Activated CD4-positive, alpha-beta T cell treated with anti-CD3 and anti-CD28 coated beads, Interleukin-2, amount 50 U/mL, for 24 hours (primary cell): ENCODE data around the gene EHD4.
A peak's percentile ranks its signal among the peaks of the same experiment; 100 is the strongest.

ENCODE experiments used
- DNase-seq, 2 donors: peaks; one replicate each; pipeline ENCODE4 v3.0.0-alpha.2; 2020; ENCODE audit warnings: low read depth in 1 of 2, low spot score in 1 of 2

EHD4 gene

GRCh38 chr15:41995476-41995855, 23.1 kb upstream of the EHD4 start:
- DNase-seq: no peak

DNA sequence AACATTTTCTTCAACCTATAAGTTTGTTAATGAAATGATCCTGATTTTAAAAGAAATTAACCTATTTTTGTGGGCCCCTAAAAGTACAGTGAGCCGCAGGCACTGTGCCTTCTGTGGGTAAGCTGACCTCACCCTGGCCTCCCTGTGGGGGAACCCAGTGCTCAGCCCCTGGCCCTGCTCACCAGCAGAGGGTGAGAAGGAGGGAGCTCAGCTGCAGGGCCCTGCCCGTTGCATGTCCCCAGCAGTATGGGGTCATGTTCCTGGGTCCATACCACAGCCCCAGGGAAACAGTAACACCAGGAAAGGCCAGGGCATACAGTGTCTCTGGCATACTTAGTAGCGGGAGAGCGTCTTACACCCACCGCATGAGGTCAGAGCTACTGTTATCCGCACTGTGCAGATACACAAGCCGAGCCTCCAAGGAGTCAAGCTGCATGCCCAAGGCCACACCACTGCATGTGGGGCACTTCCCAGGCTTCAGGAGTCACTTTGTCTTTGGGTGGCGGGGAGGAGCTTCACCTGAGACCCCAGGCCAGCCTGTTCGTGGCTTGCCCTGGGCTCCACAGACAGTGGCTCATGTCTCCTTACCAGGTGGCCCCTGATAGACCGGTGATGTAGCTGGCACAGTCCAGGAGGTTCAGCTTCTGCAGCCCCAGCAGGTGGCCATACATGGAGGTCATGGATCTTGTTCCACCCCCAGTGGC, 22.6 kb upstream of the EHD4 start:
- DNase-seq: no peak

GRCh38 chr15:41994171-41994650, 21.9 kb upstream of the EHD4 start:
- no peak for DNase-seq

- DNase-seq: no peak
These were observed 21.3 kb upstream of the EHD4 start for GRCh38 chr15:41993472-41994170.

DNA sequence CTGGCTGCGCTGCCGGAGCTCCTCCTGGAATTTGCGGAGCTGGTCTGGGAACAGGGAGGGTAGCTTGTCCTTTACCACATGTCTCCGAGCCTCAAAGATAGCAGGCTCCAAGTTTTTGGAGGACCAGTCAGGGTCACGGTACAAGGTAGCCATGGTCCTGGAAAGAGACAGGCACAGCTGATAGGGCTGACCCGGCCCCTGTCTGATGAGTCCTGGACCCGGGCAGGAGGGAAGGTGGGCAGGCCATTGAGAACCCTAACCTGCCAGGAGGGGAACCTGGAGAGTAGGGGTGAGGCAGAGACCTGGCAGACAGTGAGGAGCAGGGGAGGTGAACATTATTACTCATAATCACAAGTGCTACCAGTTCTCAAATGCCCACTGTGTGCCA, 20.4 kb upstream of the EHD4 start:
- DNase-seq: no peak

GRCh38 chr15:41992151-41992802, 19.9 kb upstream of the EHD4 start:
- no peak for DNase-seq

DNA sequence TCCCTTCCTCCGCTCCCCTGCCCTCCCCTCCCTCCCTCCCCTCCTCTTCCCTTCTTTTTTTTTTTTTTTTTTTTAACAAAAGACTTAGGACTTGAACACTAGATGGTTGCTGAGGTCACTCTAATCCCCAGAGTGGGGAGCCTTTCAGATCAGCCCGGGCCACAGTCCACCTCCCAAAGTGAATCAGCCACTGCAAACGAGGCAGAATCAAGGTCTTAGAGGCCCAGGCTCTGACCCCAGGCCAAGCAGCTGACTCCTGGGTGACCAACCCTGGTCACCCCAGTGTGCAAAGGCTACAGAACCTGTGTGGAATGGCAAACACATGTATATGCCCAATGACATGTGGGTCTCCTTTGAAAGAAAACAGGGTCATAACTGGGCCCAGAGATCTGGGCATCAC, 18.3 kb upstream of the EHD4 start:
- DNase-seq: no peak

- no peak for DNase-seq
These were observed 17.9 kb upstream of the EHD4 start for GRCh38 chr15:41990243-41990605.

DNA sequence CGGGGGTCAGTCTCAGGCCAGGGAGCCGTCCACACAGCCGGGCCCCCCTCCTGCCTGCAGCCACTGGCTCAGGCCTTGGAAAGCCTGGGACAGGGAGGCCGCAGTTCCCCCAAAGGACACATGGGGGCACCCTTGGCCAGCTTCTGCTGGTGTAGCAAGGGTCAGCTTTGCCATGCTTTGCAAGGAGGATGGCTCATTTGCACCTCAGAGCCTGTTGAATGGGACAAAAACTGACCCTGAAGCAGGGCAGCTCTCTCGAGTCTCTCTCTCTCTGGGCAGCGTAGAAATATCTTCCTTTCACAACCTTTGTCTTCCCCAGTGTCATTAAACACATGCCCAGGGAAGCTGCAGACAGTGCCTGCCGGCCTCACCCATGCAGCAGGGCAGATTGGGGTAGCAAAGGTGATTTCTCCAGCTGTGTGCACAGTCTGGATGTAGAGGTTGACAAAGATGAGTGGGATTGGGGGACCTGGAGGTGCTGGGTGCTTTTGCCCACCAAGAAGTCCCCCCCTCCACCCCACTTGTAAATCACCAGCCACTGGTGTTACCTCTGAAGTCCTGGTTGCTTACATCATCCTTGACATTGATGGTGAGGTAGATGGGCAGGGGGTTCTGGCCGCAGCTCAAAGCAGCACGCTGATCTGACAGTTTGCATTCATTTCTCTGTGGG, 17.4 kb upstream of the EHD4 start:
- DNase-seq: peak; percentile 81 to 87

DNA sequence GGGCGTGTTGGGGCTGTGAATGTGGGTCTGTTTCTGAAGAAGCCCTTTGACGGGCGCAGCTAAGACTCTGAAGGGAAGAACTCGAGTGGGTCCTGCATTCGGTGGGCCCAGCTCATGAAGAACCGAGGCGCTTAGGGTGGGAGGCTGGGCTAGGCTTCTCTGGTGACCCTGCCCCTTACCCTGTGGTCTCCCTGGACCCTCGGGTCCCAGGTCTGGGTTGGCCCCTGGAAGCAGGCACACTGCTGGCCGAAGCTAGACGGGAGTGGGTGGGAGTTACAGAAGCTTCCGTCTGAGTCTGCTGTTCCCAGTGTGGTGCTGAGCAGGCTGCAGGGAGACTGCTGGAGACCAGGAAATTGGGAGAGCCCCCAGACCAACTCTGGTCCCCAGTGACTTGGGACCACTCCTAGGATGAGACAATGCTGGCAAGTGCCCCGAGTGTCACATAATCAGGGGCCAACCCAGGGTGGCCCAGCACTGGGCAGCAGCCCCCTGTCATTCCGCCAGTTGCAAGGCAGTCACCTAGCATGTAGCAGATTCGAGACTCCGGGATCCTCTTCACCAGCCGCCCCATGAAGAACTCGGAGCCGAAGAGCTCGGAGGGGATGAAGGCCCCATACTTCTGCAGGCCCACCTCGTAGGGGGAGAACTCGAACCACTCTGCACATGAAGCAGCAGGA, 16.7 kb upstream of the EHD4 start:
- no peak for DNase-seq

GRCh38 chr15:41987925-41988275, 15.5 kb upstream of the EHD4 start:
- DNase-seq: no peak

GRCh38 chr15:41987246-41987924, 15.0 kb upstream of the EHD4 start:
- DNase-seq: no peak

DNA sequence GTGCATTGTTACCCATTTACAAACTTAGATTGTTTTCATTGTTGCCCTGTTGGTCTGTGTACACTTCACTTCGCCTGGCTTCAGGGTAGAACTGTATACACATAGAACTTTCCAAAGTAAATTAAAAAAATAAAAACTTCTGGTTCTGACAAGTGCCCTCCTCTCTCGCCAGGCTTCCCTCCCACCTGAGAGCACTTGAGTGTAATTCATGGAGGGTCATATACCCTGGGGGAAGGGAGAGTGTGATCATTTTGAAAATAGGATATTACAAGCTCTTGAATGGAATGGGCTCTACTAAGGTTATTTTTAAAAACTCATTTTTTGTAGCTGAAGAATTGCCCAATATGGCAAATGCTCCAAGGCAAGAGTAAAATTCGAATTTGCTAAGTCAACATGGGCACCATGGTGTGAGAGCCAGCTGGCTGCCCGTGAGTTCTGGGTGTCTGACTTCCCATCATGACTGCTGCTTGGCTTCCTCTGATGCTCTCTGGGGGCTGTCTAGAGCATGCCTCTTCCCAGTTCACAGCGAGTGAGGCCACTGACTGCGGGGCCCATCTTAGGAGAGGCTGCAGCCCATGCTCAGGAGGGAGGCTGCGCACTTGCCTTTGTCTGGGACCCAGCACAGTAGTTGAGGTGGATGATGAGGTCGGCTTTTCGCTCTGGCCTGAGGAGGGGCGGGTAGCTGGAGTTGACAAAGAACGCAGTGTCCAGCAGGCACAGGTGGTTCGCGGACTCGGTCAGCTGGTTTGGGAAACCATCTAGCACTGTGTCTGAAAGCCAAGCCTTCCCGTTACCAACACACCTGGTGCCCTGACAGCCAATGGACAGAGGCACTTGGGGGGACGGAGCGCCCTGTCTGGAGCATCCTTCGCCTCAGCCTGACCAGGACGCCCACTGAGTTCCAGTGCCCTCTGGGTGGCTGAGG, 13.1 kb upstream of the EHD4 start:
- DNase-seq: no peak

DNA sequence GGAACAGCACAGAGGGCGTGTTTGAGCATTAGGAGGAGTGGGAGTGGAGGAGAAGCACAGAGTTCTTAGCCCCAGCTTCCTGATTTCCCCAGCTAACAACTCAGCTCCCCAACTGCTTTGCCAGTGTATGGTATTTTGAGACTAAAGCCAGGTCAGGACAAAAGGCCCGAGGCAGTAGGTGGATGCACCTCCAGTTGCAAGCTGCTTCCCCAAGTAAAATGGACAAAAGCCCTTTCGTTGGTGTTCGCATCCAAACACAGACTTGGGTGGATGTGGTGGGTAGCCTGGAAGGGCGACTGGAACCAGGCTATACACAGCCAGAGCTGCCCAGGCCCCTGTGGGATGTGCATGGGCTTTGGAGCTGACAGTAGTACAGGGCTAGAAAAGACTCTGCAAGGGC, 12.3 kb upstream of the EHD4 start:
- DNase-seq: no peak

DNA sequence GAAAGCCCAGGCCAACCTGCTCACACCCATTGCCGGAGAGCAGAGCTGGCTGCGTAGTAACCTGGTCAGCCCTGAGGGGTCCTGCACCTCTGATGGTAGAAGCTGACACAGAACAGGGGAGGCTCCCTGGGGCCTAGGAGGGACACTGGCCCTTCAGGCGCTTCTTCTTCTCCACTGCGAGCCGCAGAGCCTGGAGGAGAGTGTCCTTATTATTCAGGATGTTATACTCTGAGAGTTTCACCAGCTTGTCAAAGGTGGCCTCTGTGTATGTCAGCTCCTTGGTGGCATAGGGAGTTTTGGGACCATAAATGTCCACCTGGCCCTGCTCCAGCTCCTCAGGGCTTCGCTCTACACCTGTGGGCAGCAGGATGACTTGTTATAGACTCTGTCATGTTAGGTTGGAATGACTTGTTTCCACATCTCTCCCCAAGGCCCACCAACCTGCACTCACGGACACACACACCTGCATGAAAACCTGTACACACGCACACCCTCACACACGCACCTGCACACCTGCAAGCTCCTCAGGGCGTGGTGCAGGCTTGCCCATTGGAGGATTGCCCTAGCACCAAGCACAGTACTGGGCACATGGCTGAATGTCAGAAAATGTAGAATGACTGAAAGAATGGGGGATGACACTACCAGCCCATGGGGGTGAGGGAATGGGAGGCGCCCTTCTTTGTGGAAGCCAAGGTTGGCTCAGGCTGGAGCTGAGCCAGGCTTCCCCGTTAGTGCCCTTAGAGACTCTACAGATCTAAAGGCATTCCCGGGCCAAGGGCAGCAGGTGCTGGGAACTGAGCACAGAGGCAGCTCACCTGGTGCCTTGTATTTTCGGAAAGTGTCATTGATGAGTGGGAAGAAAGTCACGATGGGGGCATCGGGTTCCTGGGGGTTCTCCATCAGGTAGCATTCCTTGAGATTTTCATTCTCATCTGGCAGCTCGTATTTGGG, 11.5 kb upstream of the EHD4 start:
- DNase-seq: no peak

DNA sequence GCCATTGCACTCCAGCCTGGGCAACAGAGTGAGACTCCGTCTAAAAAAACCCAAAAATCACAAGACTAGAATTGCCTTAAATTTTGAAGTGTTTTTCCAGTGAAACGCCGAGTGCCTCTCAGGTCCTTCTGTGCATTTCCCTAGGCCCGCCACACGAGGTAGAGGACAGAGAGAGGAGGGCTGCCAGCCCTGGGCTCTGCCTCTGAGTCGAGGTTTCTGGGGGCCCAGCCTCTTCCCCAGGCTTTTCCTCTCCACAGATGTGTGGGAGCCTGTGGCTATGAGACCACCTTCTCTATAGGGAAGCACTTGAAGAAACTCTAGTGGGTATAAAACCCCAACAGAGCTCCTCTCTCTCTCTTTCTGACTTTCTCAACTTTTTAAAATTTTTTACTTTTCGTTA, 10.9 kb upstream of the EHD4 start:
- no peak for DNase-seq

- no peak for DNase-seq
These were observed 10.0 kb upstream of the EHD4 start for GRCh38 chr15:41982133-41982930.
